Ascending aorta (tissue), 2 donors: ENCODE data around the gene PNMA6F. TPM values are rescaled to one million over a fixed set of nuclear protein-coding genes. Genes with fewer than 3 reads are reported as not detected.

Source experiments
- DNase-seq, 2 donors: peaks; one replicate each; pipeline ENCODE4 v3.0.0-alpha.2; 2019; ENCODE audit warnings: low spot score in 2 of 2
- H3K27ac ChIP-seq, 2 donors: fragments of 200-600 bp; sonication (generic); one replicate each; pipeline ENCODE4 v1.5.1; 2016 to 2017; ENCODE audit warnings: mild to moderate bottlenecking in 1 of 2
- H3K27me3 ChIP-seq: fragments of 200-600 bp; sonication (generic); one replicate; pipeline ENCODE4 v1.5.1; 2017
- H3K36me3 ChIP-seq, 2 donors: fragments of 200-600 bp; sonication (generic); one replicate each; pipeline ENCODE4 v1.5.1; 2016
- H3K4me1 ChIP-seq, 2 donors: fragments of 200-600 bp; sonication (generic); one replicate each; pipeline ENCODE4 v1.5.1; 2016 to 2017; ENCODE audit warnings: mild to moderate bottlenecking in 1 of 2
- H3K4me3 ChIP-seq, 2 donors: fragments of 200-600 bp; sonication (generic); one replicate each; pipeline ENCODE4 v1.5.1; 2016 to 2017; ENCODE audit warnings: mild to moderate bottlenecking in 1 of 2
- H3K9me3 ChIP-seq, 2 donors: fragments of 200-600 bp; sonication (generic); one replicate each; pipeline ENCODE4 v1.5.1; 2016
- intact Hi-C: fragments of 100-400 bp; cut with DNase I; formaldehyde crosslinking; loops from one replicate; pipeline ENCODE4 v1.15.1; 2023
- total RNA-seq: library from RNA; depleted of rRNA; stranded (reverse); fragments of >200 nt; gene quantifications from one replicate; pipeline ENCODE4 v1.1.0, GENCODE V29; 2016
- TF ChIP-seq, protein P1 (sequence below), 3 experiments: fragments of 200-600 bp in 2 of 3; fragments of 450-650 bp in 1 of 3; sonication (generic) in 2 of 3; IDR thresholded peaks; one replicate each; pipeline ENCODE4 v1.5.1; 2016 to 2019; ENCODE audit warnings: antibody characterized with exemption in 3 of 3, mild to moderate bottlenecking in 1 of 3, moderate library complexity in 1 of 3

PNMA6F gene
- total RNA-seq, 1 donor from 2014 or later = not detected

DNA sequence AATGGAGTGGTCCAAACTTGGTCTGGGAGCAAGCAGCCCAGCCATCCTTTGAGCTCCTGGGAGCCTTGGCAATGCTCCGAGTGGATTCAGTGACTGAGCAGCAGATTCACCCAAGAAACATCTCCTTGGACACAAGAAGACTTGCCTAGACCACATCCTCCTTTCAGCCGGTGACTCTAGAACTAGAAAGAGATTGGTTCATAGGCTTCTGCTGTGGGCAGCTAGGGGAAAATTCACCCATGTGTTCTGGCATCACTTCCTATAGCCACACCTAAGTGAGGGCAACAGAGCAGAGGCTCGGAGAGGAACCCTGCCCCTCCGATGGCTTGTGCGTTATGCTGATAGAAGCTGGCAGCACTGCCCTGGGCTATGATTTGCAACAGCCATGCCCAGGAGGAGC lies 28.4 kb upstream of the PNMA6F start:
- Histone ChIP-seq H3K4me1 (no peaks in the 10 kb centered on the region), H3K27ac (no peak overlapping the region), H3K27me3 (no peaks in the 10 kb centered on the region), H3K4me3 (no peak overlapping the region), H3K36me3 (peaks cover 23 to 33% of the 10 kb centered on the region in 2 donors), H3K9me3 (no peaks in the 10 kb centered on the region)
- DNase-seq = no peak
- intact Hi-C loops = no loop called here
- TF ChIP-seq, protein P1, sequence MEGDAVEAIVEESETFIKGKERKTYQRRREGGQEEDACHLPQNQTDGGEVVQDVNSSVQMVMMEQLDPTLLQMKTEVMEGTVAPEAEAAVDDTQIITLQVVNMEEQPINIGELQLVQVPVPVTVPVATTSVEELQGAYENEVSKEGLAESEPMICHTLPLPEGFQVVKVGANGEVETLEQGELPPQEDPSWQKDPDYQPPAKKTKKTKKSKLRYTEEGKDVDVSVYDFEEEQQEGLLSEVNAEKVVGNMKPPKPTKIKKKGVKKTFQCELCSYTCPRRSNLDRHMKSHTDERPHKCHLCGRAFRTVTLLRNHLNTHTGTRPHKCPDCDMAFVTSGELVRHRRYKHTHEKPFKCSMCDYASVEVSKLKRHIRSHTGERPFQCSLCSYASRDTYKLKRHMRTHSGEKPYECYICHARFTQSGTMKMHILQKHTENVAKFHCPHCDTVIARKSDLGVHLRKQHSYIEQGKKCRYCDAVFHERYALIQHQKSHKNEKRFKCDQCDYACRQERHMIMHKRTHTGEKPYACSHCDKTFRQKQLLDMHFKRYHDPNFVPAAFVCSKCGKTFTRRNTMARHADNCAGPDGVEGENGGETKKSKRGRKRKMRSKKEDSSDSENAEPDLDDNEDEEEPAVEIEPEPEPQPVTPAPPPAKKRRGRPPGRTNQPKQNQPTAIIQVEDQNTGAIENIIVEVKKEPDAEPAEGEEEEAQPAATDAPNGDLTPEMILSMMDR (IDR thresholded peaks at IDR 0.05) = no peak

DNA sequence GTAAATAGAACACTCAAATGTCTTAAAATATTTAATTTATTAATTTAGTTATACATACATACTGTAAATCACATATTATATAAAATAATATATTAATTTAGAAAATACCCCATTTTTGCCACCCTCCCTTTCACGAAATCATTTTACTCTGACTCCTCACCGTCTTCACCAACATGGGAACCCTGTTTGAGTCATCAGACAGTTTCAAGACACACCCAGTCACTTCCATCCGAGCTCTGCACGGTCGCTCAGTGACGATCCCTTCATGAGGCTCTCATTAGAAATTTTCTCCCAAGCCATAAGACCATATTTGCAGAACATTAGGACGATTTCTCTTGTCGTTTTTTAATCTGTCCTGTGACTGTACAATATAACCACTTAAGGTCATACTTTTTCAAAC lies 26.9 kb upstream of the PNMA6F start:
- no peaks in the 10 kb centered on the region for H3K9me3 ChIP-seq
- H3K27ac ChIP-seq = no peak overlapping the region
- TF ChIP-seq, protein P1 (IDR thresholded peaks at IDR 0.05) = no peak
- H3K27me3 ChIP-seq = no peaks in the 10 kb centered on the region
- no peak overlapping the region for H3K4me3 ChIP-seq
- H3K36me3 ChIP-seq = peaks cover 30 to 33% of the 10 kb centered on the region in 2 donors
- DNase-seq = no peak
- no peaks in the 10 kb centered on the region for H3K4me1 ChIP-seq
- intact Hi-C loops = no loop called here

DNA sequence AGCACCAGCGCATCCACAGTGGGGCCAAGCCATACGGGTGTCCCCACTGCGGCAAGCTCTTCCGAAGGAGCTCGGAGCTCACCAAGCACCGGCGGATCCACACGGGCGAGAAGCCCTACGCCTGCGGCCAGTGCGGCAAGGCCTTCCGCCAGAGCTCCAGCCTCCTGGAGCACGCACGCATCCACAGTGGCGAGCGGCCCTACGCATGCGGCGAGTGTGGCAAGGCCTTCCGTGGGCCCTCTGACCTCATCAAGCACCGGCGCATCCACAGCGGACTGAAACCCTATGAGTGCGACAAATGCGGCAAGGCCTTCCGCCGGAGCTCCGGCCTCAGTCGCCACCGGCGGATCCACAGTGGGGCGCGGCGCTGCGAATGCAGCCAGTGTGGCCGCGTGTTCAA lies 26.0 kb upstream of the PNMA6F start:
- Histone ChIP-seq H3K4me3 (no peak overlapping the region), H3K4me1 (no peaks in the 10 kb centered on the region), H3K36me3 (peaks cover 30 to 33% of the 10 kb centered on the region in 2 donors), H3K9me3 (no peaks in the 10 kb centered on the region), H3K27me3 (no peaks in the 10 kb centered on the region), H3K27ac (no peak overlapping the region)
- TF ChIP-seq, protein P1 (IDR thresholded peaks at IDR 0.05) = no peak
- intact Hi-C loops = no loop called here
- DNase-seq = no peak

DNA sequence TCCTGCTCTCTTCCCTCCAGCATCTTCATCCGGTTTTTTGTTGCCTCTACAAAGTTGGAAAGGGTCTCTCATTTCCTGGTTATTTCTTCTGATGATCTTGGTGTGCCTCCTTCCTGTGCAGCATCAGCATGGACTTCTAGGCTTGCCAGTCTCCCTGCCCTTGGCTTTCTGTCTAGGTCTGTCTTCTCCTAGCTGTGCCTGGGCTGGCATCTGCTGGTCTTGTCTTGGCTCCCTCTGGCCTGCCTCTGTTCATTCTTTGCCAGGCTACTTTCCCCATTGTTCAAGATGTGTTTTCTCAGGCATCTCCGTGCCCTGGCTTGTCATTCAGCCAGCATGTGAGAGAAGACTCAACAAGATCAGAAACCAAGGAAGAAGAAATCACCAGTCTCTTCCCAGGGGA lies 22.1 kb upstream of the PNMA6F start:
- Histone ChIP-seq H3K4me3 (no peak overlapping the region), H3K9me3 (no peaks in the 10 kb centered on the region), H3K27ac (no peak overlapping the region), H3K4me1 (no peaks in the 10 kb centered on the region), H3K27me3 (no peaks in the 10 kb centered on the region), H3K36me3 (peaks cover 26 to 29% of the 10 kb centered on the region in 2 donors)
- intact Hi-C loops = no loop called here
- no peak for DNase-seq
- TF ChIP-seq, protein P1 (IDR thresholded peaks at IDR 0.05) = no peak

DNA sequence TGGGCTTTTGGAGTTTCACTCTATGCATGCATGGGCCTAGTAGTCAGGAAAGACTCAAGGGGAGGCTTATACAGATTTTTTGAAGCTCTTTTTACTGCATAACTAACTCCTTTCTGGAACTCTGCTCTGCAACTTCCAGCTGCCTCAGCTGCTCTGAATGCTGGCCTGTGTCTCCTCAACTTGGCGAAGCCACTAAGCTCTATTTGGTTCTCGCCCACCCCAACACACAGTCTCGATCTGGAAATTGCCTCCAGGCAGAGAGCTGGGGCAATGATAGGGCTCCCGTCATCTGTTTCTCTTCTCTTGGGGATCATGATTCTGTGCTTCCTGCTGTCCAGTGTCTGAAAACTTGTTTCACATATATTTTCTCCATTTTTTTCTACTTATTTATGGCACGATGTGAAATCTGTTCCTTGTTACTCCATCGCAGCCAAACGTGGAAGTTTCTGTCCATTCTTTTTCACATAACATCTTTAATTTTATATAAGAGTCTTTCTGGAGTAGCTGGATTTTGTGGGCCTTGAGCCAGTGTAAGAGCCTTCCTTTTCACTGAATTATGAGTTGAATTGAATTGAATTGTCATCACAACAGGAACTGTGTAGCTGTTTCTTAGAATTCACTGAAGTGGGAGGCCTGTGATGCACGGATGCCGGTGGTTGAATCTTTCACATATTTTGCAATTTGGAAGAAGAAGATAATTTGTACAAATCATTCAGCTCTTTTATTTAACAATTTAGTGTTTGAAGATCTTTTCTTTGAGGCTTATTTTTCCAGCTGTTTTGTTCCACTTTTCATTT lies 21.4 kb upstream of the PNMA6F start:
- H3K27me3 ChIP-seq = no peaks in the 10 kb centered on the region
- DNase-seq = no peak
- peaks cover 23% of the 10 kb centered on the region in 2 donors for H3K36me3 ChIP-seq
- no peak overlapping the region for H3K4me3 ChIP-seq
- intact Hi-C loops = no loop called here
- no peaks in the 10 kb centered on the region for H3K9me3 ChIP-seq
- TF ChIP-seq, protein P1 (IDR thresholded peaks at IDR 0.05) = no peak
- H3K27ac ChIP-seq = no peak overlapping the region
- H3K4me1 ChIP-seq = no peaks in the 10 kb centered on the region
